Stimulated activated CD8-positive, alpha-beta memory T cell treated with anti-CD3 and anti-CD28 coated beads, Interleukin-12 subunit alpha, Interleukin-12 subunit beta, amount 100 ng/mL, for 24 hours (primary cell): ENCODE results near the gene TFPI2.

ENCODE experiments used
- DNase-seq: peaks from one replicate; pipeline ENCODE4 v3.0.0-alpha.2; 2020; ENCODE audit errors: extremely low read depth

TFPI2 gene

DNA sequence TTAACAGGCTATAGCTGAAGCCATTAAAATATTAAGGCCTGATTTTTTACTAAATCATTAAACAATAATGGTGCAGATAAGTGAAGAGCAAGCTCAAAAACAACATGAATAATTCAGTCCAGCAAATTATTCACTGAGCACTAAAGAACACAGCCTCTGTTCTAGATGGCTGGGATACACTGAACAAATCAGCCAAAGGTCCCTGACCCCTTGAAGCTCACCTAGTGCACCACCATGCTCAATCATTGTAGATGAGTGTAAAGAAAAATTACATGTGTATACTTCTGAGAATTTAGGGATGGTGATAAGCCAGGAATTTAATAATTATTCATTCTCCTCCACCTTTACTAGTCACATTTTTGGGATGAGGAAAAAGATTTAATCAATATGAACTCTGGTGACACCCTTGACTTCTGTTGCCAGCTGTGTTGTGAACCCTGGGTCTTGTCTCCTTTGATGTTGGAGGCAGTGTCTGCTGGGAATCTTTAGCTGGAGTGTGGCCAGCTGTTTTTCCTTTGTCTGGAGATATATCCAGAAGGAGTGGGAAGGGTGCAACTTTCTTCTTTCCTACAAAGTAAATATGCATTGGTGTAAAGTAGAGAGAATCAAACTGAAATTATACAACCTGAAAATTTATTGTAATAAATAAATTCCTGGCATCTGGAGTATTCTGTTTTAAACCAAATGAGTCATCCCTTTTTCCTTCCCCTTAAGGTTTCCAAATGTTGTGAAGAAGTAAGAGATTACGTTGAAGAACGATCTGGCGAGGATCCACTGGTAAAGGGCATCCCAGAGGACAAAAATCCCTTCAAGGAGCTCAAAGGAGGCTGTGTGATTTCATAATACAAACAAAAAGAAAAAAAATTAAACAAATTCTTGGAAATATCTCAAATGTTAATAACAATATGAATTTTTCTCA is 19.8 kb upstream of the TFPI2 start:
- no peak for DNase-seq

- DNase-seq, result no peak
Observed at GRCh38 chr7:93906267-93906666, 15.7 kb upstream of the TFPI2 start, which contains the start of gene GNGT1. TSS of gene GNGT1 (plus strand) at chr7:93906567. CDS start at chr7:93906747, 180 bp downstream.

DNA sequence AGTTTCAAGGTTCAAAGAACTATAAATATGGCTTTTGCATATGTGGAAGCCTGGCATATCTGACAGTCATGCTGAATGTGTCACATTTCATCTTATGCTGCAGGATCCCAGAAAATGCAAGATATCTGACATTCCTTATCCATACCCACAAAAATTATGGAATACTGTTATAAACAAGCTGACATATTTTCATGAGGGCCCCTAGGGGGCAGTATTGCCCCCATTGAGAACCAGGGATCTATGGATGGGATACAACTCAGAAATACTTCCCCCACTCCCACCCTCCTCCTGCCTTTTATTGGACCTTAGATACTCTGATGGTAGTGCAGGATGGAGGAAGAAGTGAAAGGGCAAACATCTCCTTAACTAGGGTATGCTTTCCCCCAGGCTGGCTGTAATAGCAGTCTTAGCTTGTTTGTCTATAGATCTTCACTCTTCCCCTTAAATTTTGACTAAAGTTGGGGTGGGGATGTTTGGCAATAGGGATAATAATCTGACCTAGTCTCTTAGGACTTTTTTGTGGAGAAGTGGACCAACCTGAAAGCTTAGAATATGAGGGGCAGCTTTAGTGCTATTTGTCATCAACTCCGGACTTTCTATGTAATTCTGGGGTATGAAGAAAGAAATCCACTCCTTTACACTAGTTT is 12.3 kb upstream of the TFPI2 start:
- no peak for DNase-seq

DNA sequence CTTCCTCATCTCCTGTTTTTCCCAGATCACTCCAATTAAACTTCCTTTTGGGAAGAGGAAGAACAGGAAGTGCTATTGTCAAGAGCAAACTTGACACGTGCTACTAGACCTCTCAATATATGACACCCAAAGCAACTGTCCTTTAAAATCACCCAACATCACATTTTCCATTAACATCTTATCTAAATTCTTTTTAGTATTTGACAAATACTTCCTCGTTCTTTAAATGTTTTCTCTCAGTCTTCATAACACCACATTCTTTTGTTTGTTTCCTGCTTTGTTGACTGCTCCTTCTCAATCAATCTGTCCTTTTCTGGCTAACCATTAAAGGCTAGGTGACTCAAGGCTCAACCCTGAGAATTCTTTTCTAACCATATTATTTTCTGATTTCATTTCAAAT is 7.1 kb upstream of the TFPI2 start:
- DNase-seq, result no peak

DNA sequence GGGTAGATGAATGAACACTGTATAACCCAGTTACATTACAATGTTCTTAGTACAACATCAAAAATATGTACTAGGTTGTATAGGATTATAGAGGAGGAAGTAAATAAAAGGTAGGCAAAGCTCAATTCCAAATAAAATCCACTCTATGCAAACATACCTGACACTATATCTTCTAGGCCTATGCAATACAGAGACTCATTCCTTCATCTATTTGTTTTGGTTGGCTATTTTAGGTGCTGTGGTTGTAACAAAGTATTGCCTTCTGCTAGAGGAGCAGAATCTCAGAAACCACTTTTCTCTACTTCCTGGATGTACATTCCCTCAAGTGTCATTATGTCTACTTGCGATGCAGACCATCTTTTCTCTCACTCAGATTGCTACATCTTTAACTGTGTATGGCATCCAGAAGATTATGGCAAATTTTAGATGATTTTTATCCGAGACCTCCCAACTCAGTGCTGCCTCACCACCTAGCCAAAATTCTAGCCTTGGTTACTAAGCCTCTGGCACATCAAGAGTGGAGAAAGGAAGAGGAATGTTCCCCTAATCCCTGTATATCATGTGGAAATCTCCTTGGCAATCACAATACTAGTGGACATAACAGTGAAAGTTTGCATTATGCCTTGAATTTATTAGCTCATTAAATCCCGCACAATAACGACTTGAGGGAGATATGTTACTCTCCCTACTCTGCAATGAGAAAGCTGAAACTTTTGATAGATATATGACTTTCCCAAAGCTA is 5.5 kb upstream of the TFPI2 start:
- no peak for DNase-seq

DNA sequence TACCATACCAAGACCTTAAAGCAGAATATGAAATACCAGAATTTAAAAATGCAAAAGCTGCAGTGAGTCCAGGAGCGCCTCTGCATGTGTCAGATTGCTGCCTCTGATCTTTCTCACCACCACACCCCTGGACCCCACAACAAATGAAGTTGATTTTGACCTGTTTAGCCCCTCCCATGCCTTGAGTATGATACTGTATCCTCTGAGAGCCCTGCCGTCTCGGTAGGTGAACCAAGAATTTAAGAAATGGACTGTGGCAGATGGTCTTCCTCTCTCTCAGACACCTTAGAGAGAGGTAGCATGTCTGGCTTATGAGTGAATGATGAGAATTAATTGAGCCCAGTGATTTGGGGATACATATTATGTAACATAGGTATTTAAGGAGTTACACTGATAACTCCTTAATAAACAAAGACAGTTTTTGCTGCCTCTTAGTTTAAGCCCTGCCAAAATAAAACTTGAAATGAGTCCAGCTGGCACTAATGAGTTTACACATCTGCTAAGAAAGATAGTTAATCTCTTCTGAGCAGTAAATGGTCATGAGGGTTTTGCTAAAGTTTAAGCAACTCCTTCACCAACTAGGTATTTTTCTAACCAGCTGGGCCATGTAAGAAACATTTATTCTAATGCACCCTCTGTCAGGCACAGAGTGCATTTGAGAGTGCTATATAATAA is 4.5 kb upstream of the TFPI2 start:
- DNase-seq, result no peak

- DNase-seq, result no peak
Observed at GRCh38 chr7:93894426-93894825, 3.9 kb upstream of the TFPI2 start.

GRCh38 chr7:93890041-93890463 is 501 bp downstream of the TFPI2 start:
- no peak for DNase-seq

- DNase-seq, result no peak
Observed at GRCh38 chr7:93889261-93889660, 1.3 kb downstream of the TFPI2 start.

DNA sequence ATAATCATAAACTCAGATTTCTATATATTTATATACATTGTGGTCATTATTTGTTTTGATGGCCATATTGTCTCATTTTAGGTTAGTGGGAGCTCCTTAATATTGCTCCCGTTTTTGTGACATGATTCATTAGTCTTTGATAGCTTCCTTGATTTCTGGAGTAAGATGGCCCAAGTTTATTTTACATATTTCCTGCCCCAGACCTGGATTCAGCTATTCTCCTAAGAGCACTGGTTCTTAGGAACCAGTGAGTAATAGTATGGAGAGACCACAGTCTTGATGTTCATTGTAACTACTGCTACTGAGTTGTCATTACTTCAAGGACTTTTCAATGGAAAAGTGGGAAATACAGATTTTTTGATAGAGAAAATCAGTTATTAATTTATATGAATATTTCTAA is 6.0 kb downstream of the TFPI2 start:
- DNase-seq, result no peak

- no peak for DNase-seq
Observed at GRCh38 chr7:93883917-93884345, 6.6 kb downstream of the TFPI2 start.

DNA sequence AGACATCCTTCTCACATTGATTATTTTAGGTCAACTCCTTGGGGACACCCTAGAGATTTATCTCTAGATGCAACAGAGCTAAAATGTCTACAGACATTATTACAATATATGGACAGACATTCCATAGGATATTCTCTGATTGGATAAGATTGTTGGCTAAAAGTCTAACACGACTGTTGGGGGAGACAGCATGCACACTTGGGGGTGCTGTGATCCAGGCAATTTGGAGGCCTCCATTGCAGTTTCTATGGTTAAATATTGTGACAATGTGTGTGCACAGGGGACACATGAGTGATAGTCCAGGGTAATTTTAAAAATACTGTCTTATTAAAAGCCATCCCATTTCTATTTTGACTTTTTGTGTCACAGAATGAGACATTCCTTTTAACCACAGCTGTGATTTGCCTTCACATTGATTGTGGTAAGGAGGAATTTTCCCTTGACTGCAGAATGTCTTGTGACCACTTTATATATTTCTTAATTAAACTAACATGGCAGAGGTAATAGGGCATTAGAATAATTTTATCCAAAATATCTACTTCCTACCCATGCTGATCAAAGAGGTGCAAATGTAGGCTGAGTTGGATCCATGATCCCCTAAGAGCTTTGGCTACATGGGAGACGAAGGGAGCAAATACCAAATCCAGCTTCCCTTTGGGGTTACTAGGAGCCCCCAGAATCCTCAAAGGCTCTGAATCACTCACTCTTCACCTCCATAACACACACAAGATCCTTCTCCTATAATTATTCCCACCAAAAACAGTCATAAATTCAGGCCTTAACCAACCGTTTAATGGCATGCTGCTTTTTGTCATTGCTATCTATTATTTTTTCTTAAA is 7.3 kb downstream of the TFPI2 start:
- no peak for DNase-seq

DNA sequence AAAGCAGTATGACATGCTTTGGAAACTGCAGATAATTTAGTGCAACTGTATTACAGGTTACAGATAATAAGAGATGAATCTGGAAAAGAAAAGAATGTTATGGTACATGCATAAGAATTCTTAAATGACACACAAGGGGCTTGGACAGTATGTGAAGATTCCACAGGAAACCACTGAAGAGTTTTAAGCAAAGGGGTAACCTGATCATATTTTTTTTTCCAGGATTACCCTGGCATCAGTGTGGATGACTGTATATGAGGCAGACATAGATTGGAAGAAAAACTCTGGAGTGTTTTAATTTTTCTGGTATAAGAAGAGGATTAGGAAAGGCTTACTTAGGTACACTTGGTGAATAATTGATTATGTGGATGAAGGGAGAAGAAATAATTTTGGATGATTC is 8.1 kb downstream of the TFPI2 start:
- no peak for DNase-seq

GRCh38 chr7:93879356-93879755 is 11.2 kb downstream of the TFPI2 start:
- DNase-seq, result no peak

DNA sequence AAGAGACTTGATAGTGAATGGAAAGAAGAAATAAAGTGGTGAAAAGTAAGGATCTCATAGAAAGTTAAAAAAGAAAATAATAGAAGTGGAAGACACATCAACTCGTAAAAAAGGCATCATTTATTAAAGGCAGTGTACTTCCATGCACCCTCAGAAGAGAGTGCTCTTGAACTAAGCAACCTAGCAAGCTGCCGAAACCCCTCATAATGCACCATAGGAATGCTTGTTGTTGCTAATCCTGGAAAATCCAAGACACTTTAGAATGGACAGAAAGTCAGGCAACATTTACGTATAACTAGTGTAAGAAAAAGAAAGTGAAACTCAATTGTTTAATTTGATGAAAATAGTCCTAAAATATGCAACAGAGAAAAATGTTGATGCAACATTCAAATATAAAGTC is 12.8 kb downstream of the TFPI2 start:
- no peak for DNase-seq

DNA sequence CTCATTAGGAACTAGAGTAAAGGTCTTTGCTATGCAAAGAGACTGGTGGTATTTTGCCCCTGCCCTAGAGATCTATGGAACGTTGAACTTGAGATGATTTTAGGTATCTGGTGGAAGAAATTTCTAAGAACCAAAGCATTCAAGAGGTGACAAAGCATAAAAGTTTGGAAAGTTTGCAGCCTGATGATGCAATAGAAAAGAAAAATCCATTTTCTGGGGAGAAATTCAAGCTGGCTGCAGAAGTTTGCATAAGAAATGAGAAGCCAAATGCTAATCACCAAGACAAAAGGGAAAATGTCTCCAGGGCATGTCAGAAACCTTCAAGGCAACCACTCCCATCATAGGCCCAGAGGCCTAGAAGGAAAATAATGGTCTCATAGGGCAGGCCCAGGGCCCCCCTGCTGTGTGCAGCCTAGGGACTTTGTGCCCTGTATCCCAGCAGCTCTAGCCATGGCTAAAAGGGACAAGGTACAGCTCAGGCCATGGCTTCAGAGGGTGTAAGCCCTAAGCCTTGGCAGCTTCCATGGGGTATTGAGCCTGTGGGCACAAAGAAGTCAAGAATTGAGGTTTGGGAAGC is 16.5 kb downstream of the TFPI2 start:
- DNase-seq, result no peak

DNA sequence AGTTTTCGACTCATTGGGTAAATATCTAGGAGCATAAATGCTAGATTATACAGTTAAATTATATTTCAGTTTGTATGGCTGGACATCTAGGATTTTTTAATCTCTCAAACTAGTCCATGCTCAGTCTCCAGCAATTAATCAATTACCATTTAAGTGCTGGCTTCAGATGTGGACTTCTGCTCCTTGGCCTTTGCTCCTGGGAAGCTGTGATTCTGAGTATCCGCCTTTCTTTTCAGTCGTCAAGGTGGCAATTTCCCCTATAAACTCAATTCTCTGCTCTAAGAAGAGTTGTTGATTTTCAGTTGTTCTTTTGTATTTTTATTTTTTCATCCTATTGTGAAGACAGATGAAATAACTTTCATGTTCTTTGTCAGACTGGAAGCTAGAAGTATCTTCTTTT is 23.7 kb downstream of the TFPI2 start:
- no peak for DNase-seq

DNA sequence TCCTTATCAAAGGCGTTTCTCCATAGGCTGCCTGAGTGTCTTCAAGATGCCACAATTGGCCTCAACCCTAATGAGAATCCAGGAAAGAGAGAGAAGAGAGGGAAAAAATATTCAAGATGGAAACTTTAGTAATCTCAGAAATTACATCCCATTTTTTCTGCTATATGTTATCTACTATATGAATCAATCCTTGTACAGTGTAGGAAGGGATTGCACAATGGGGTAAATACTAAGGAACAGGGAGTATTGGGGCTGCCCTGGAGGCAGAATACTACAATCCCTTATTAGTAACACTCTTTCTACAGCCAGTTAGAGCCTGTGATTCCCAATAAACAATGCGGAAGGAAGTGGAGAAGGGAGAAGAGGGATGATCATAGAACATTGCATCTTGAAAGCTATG is 27.9 kb downstream of the TFPI2 start:
- DNase-seq, result no peak

- no peak for DNase-seq
Observed at GRCh38 chr7:93861325-93861949, 29.1 kb downstream of the TFPI2 start.

DNA sequence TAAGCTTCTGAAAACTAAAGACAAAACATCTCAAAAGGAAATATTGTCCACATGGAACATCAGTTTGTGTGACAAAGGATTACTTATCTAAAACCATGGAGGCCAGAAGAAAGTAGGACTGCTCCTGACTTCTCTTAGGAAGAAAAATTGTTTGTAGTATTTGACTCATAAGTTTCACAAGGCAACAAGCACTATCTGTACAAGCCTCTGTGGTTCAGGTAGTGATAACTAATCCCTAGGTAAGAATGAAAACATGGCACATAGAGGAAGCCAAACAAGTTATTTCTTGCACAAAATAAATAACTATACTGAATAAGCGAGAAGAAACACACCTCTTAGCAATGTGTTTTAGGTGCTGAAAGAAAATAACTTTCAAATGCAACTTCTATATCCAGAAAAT is 30.3 kb downstream of the TFPI2 start:
- DNase-seq, result no peak
